Liver (tissue), 9 donors: ENCODE data around the gene NOS3. TPM values are rescaled to one million over a fixed set of nuclear protein-coding genes. Genes with fewer than 3 reads are reported as not detected.

Experiments used
- DNase-seq: peaks from one replicate; pipeline ENCODE4 v3.0.0-alpha.2; 2017; ENCODE audit warnings: low spot score
- H3K27ac ChIP-seq, 2 donors: one replicate each; pipeline ENCODE4 v1.7.0; 2013; ENCODE audit warnings: inconsistent platforms in 2 of 2, low read length in 2 of 2, control low read depth in 1 of 2, low read depth in 1 of 2, mild to moderate bottlenecking in 1 of 2
- H3K27me3 ChIP-seq, 4 donors: one replicate each; pipeline versions ENCODE4 v1.6.1 to v1.7.0; 2013; ENCODE audit warnings: low read length in 3 of 4, inconsistent platforms in 1 of 4, mild to moderate bottlenecking in 1 of 4, moderate library complexity in 1 of 4; ENCODE audit not compliant: control insufficient read depth in 4 of 4, insufficient read depth in 4 of 4
- H3K36me3 ChIP-seq, 4 donors: one replicate each; pipeline versions ENCODE4 v1.6.1 to v1.7.0; 2013; ENCODE audit warnings: low read length in 3 of 4, mild to moderate bottlenecking in 3 of 4, low read depth in 1 of 4, moderate library complexity in 1 of 4; ENCODE audit not compliant: control insufficient read depth in 4 of 4, insufficient read depth in 3 of 4
- H3K4me1 ChIP-seq, 4 donors: one replicate each; pipeline versions ENCODE4 v1.6.1 to v1.7.0; 2013; ENCODE audit warnings: low read length in 3 of 4, mild to moderate bottlenecking in 3 of 4, moderate library complexity in 1 of 4; ENCODE audit not compliant: control insufficient read depth in 4 of 4, insufficient read depth in 4 of 4
- H3K4me3 ChIP-seq, 3 donors: one replicate each; pipeline versions ENCODE4 v1.6.1 to v1.7.0; 2013; ENCODE audit warnings: low read length in 3 of 3, control low read depth in 1 of 3, low read depth in 1 of 3, mild to moderate bottlenecking in 1 of 3
- H3K9ac ChIP-seq, 2 donors: one replicate each; pipeline ENCODE4 v1.7.0; 2013; ENCODE audit warnings: low read length in 2 of 2, mild to moderate bottlenecking in 2 of 2, moderate library complexity in 2 of 2, control low read depth in 1 of 2, low read depth in 1 of 2
- H3K9me3 ChIP-seq, 4 donors: one replicate each; pipeline versions ENCODE4 v1.6.1 to v1.7.0; 2013; ENCODE audit warnings: low read length in 3 of 4; ENCODE audit not compliant: control insufficient read depth in 4 of 4
- ATF3 ChIP-seq: IDR thresholded peaks from 2 replicates; pipeline ENCODE4 v1.6.1; 2016; ENCODE audit warnings: antibody characterized with exemption
- CTCF ChIP-seq: fragments of 150-350 bp; IDR thresholded peaks from 2 replicates; pipeline ENCODE4 v1.5.1; 2017; ENCODE audit warnings: improper control_type of control experiment, low read depth, low read length; ENCODE audit not compliant: missing input control
- EGR1 ChIP-seq, 2 donors: IDR thresholded peaks; 2 replicates each; pipeline ENCODE4 v1.6.1; 2016 to 2018; ENCODE audit warnings: antibody characterized with exemption in 2 of 2, low read depth in 2 of 2
- FOXA1 ChIP-seq: IDR thresholded peaks from 2 replicates; pipeline ENCODE4 v1.6.1; 2016; ENCODE audit warnings: antibody characterized with exemption
- FOXA2 ChIP-seq: IDR thresholded peaks from 2 replicates; pipeline ENCODE4 v1.6.1; 2016; ENCODE audit warnings: antibody characterized with exemption
- GABPA ChIP-seq, 2 donors: IDR thresholded peaks in 1 of 2; conservative IDR thresholded peaks in 1 of 2; 2 replicates each; pipeline ENCODE4 v1.6.1; 2016; ENCODE audit warnings: antibody characterized with exemption in 2 of 2, mild to moderate bottlenecking in 1 of 2, moderate library complexity in 1 of 2
- HNF4A ChIP-seq, 2 donors: conservative IDR thresholded peaks; 2 replicates each; pipeline ENCODE4 v1.6.1; 2016; ENCODE audit warnings: antibody characterized with exemption in 2 of 2, mild to moderate bottlenecking in 2 of 2
- HNF4G ChIP-seq: IDR thresholded peaks from 2 replicates; pipeline ENCODE4 v1.6.1; 2016; ENCODE audit warnings: antibody characterized with exemption
- JUND ChIP-seq, 2 donors: IDR thresholded peaks; 2 replicates each; pipeline ENCODE4 v1.6.1; 2016; ENCODE audit warnings: antibody characterized with exemption in 2 of 2
- MAX ChIP-seq: IDR thresholded peaks from 2 replicates; pipeline ENCODE4 v1.6.1; 2016; ENCODE audit warnings: antibody characterized with exemption
- NR2F2 ChIP-seq: IDR thresholded peaks from 2 replicates; pipeline ENCODE4 v1.6.1; 2016; ENCODE audit warnings: antibody characterized with exemption
- RAD21 ChIP-seq, 2 donors: IDR thresholded peaks; 2 replicates each; pipeline ENCODE4 v1.6.1; 2016; ENCODE audit warnings: antibody characterized with exemption in 2 of 2, mild to moderate bottlenecking in 2 of 2
- REST ChIP-seq: IDR thresholded peaks from 2 replicates; pipeline ENCODE4 v1.6.1; 2016; ENCODE audit warnings: antibody characterized with exemption, mild to moderate bottlenecking
- RXRA ChIP-seq, 2 donors: IDR thresholded peaks; 2 replicates each; pipeline ENCODE4 v1.6.1; 2017 to 2018; ENCODE audit warnings: antibody characterized with exemption in 2 of 2, mild to moderate bottlenecking in 1 of 2
- SP1 ChIP-seq: IDR thresholded peaks from 2 replicates; pipeline ENCODE4 v1.6.1; 2018; ENCODE audit warnings: antibody characterized with exemption, mild to moderate bottlenecking
- YY1 ChIP-seq: IDR thresholded peaks from 2 replicates; pipeline ENCODE4 v1.6.1; 2016; ENCODE audit warnings: antibody characterized with exemption, mild to moderate bottlenecking
- ZBTB33 ChIP-seq: IDR thresholded peaks from 2 replicates; pipeline ENCODE4 v1.6.1; 2016; ENCODE audit warnings: antibody characterized with exemption
- WGBS: extraction: QIAGEN DNeasy Blood & Tissue Kit; methylation state at CpG from one replicate; pipeline ENCODE4 v1.1.7; 2013; 5-methylcytosine and 5-hydroxymethylcytosine counted together
- polyA plus RNA-seq, 2 donors: library from polyadenylated mRNA; stranded (reverse) in 1 of 2; unstranded in 1 of 2; fragments of 200-250 nt in 1 of 2; fragments of >200 nt in 1 of 2; fragmentation: Nextera tagmentation in 1 of 2; extraction: Ambion mirVana in 1 of 2; gene quantifications; one replicate each; pipeline versions ENCODE4 v1.2.1 to v1.2.3, GENCODE V29; 2013 to 2015
- total RNA-seq, 2 donors: library from RNA; depleted of rRNA; stranded (reverse); fragments of >200 nt; gene quantifications; one replicate each; pipeline ENCODE4 v1.2.3, GENCODE V29; 2014
- donor health status: healthy.
- donor health status: healthy.
- donor health status: healthy.
- donor health status: healthy.
- donor health status: healthy.

The NOS3 gene
- total and polyA plus RNA-seq, 4 donors = 1.6 to 6.1 (median 5.1) TPM

- TF ChIP-seq ATF3 = no peak
- no peak for TF ChIP-seq HNF4G
These were observed 43.0 kb downstream of the NOS3 start (continued) for GRCh38 chr7:151033864-151034249.

GRCh38 chr7:151034312-151035025 lies 43.7 kb downstream of the NOS3 start:
- DNase-seq = no peak
- no peaks in the 10 kb centered on the region for H3K27me3 ChIP-seq
- H3K36me3 ChIP-seq = peaks cover 0 to 22% (median 5%) of the 10 kb centered on the region in 4 donors
- peaks cover 0 to 5% (median 0%) of the 10 kb centered on the region in 4 donors for H3K4me1 ChIP-seq
- no peak overlapping the region for H3K27ac ChIP-seq
- H3K9ac ChIP-seq = no peak overlapping the region
- WGBS = 94% methylated on average over 21 of the region's 21 CpGs
- TF ChIP-seq RAD21 (IDR thresholded peaks at IDR 0.05) (no peak), ZBTB33 (no peak), JUND (IDR thresholded peaks at IDR 0.05) (no peak), YY1 (no peak), RXRA (IDR thresholded peaks at IDR 0.05) (no peak), HNF4G (no peak), GABPA (IDR thresholded peaks at IDR 0.05 in 1 of 2, conservative IDR thresholded peaks at IDR 0.05 in 1 of 2) (no peak), ATF3 (no peak), FOXA2 (no peak), EGR1 (IDR thresholded peaks at IDR 0.05; ENCODE audit: low read depth in 2 of 2) (no peak)
- H3K4me3 ChIP-seq = no peak overlapping the region
- H3K9me3 ChIP-seq = no peaks in the 10 kb centered on the region

- Histone ChIP-seq H3K27me3 (no peaks in the 10 kb centered on the region), H3K27ac (no peak overlapping the region), H3K36me3 (peaks cover 0 to 22% (median 5%) of the 10 kb centered on the region in 4 donors)
- TF ChIP-seq MAX (no peak), ATF3 (no peak), NR2F2 (no peak), YY1 (no peak), ZBTB33 (no peak), FOXA1 (no peak), SP1 (no peak), CTCF (no peak), RXRA (IDR thresholded peaks at IDR 0.05) (no peak), GABPA (IDR thresholded peaks at IDR 0.05 in 1 of 2, conservative IDR thresholded peaks at IDR 0.05 in 1 of 2) (no peak), RAD21 (IDR thresholded peaks at IDR 0.05) (no peak), EGR1 (IDR thresholded peaks at IDR 0.05; ENCODE audit: low read depth in 2 of 2) (no peak), HNF4G (no peak), REST (no peak), HNF4A (conservative IDR thresholded peaks at IDR 0.05) (no peak)
These were observed 44.4 kb downstream of the NOS3 start for GRCh38 chr7:151035026-151035717.

More at GRCh38 chr7:151035026-151035717, 44.4 kb downstream of the NOS3 start:
- 94% methylated on average over 21 of the region's 21 CpGs for WGBS
- Histone ChIP-seq H3K4me1 (peaks cover 0 to 5% (median 0%) of the 10 kb centered on the region in 4 donors), H3K9me3 (no peaks in the 10 kb centered on the region), H3K4me3 (no peak overlapping the region), H3K9ac (no peak overlapping the region)
- DNase-seq = no peak
